ENCODE data around the gene ATRIP.
"Not testable (repeated sequence)": the region's sequence is repeated elsewhere in the genome, so short reads cannot be mapped to it uniquely, and the experiment has no call there.

The ATRIP gene

DNA sequence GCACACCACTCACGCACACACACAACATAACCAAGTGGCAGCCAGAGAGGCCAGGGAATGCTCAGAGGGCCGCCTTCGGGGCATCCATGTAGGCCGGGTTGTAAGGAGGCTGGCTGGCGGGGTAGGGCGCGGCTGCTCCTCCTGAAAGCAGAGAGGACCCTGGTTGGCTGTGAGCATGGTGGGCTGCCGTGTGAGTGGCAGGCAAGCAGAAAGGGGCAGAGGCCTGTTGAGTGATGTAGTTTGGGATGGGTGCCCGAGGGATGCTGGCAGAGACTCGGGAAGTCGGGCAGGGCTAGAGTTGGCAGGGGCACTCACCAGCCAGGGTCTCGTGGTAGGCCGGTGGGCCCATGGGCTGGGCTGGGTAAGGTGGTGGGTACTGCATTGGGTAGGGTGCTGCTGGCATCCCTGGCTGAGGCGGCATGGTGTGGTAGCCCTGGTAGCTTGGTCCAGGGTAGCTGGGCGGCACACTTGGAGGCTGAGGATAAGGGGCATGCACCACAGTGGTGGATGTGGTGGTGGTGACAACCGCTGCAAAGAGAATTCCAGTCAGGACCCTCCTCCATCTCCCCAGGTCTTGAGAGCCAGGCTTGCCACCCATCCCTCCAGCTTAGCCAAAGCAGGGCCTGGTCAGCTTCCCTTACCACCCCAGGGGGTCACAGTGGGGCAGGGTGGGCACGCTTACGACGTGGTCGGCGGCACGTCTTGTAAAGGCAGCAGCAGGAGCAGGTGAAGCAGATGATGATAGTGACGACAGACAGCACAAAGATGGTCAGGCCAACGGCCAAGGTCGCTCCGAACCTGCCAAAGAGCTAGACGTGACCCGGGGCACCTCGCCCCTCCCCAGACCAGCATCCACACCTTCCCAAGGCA, 22.7 kb downstream of the ATRIP start:
- DNase-seq (ENCODE audit: low spot score): no peak

DNA sequence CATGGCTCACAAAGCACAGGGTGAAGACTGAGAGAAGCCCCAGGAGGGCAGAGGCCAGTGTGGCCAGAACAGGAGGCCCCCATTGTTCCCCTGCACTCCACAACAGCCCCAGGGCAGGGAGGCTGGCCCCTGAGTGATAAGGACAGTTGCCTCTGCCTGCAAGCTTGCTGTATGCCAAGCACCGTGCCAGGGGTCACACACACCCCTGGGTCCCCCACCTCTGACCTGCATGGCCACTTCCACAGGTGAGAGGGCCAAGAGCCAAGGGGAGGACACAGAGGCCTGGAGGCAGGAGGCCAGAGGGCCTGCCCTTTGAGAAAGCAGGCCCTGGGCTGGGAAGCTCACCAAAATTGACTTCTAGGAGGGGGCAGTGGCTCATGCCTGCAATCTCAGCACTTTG, 23.7 kb downstream of the ATRIP start:
- no peak for DNase-seq (ENCODE audit: low spot score)

DNA sequence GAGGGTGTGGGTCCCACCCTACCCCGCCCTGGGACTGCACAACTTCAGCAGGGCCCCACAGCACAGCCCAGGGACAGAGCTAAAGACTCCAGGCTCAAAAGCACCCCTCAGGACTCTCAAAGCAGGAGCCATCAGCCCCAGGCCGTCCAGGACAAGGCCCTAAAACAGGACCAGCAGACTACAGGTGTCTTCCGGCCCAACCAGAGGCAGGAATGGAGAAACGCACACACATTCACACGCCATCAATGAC, 26.1 kb downstream of the ATRIP start:
- DNase-seq (ENCODE audit: low spot score): no peak

DNA sequence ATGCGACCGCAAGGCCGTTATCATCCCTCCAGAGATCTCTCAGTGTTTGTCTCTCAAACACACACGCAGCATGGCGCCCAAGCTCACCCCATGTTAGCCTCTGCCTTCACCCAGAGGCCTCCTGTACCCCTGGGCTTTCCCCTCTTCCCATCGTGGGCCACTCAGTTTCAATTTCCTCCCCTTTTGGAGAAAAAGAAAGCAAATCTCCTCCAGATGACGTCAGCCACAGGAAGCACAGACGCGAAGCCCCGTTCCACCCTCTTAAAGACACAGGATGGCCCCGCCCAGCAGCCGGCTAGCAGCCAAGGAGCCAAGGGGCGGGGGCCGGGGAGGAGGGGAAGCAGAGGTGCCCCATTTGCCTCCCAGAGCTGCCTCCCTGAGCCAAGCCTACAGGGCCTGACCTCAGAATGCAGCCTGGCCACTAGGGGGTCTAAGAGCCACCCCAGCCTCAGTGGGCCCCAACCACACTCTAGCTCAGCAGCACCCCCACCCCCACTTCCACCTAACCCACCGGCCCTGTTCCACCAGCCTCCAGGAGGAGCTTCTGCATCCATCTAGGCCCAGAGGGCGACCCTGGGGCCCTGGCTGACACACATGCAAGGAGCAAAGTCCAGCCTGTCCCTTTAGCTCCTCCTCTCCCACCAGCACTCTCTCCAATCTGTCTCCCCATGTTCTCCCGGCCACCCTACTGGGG, 26.5 kb downstream of the ATRIP start:
- DNase-seq (ENCODE audit: low spot score): peak; percentile 95

DNA sequence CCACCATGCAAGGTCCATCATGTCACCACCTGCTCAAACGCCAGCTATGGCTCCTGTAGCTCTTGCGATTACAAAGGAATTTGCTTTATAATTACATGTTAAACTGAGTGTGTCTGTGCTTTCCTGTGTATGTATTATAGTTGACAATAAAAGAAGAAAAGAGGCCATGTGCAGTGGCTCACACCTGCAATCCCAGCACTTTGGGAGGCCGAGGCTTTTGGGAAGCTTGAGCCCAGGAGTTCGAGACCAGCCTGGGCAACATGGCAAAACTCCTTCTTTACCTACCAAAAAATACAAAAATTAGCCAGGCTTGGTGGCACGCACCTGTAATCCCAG, 27.0 kb downstream of the ATRIP start:
- DNase-seq (ENCODE audit: low spot score): no peak

DNA sequence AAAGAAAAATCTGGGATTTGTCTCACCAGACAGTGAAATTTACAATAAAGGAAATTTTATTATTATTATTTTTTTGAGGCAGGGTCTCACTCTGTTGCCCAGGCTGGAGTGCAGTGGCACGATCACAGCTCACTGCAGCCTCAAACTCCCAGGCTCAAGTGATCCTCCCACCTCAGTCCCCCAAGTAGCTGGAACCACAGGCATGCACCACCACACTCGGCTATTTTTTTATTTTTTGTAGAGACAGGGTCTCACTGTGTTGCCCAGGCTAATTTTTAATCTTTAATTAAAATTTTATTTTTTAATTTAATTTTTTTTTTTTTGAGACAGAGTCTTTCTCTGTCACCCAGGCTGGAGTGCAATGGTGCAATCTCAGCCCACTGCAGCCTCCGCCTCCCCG, 27.5 kb downstream of the ATRIP start:
- not testable (repeated sequence) for DNase-seq (ENCODE audit: low spot score)

DNA sequence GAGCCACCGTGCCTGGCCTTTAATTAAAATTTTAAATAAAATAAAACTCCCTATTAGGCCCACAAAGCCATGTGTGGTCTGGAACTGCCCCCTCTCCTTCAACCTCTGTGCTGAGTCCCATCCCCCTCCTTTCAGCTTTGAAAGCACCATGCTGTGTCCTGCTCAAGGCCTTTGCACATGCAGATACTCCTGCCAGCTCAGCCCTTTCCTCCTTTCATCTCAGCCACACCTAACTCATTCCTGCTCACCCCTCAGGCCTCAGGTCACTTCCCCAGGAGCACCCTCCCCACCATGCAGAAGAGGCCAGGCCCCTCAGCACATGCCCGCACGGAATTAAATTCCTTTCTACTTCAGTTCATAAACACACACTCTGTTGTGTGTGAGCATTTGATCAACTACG, 28.1 kb downstream of the ATRIP start:
- DNase-seq (ENCODE audit: low spot score): no peak

DNA sequence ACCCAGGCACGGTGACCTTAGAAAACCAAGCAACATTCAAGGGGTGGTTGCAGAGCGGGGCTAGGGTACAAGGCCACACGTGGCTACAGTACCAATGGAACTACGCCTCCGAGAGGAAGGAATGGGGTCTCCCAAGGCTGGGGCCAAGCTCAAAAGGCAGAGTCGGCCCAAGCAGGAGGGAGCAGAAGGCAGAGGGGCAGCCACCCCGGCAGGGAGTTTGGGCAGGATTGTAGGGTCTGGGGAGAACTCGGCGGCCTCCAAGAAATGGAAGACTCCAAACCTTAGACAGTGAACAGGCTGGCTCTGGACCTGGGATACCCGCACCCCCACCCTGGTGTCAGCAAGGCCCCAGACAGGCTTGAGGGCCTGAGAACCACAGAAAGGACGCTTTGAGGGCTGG, 28.7 kb downstream of the ATRIP start:
- DNase-seq (ENCODE audit: low spot score): no peak

DNA sequence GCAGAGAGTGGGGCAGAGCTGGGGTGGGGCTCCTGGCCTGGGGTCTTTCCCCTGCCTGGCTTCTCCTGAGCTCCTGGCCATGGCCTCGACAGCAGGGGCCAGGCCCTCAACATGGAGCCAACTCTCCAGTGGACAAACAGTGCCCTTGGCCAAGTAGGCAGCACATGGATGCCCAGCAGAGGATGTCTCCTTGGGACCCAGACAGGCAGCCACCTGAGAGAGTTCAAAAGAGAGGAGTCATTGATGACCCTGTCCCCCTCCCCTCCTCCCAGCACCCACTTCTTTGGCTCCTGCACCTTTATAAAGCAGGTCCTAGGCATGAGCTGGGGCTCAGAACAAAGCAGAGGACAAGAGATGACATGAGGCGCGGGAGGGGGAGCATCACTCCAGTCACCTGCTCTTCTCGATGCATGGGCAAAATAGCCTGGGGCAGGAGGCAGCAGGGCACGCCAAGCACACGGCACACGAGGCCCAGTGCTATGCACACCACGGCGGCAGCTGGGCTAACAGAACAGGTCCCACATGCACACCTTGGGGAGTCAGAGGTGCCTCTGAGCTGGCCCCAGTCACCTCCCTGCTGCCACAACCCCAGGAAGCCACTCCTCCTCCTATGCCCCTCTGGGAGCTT, 30.0 kb downstream of the ATRIP start:
- no peak for DNase-seq (ENCODE audit: low spot score)

DNA sequence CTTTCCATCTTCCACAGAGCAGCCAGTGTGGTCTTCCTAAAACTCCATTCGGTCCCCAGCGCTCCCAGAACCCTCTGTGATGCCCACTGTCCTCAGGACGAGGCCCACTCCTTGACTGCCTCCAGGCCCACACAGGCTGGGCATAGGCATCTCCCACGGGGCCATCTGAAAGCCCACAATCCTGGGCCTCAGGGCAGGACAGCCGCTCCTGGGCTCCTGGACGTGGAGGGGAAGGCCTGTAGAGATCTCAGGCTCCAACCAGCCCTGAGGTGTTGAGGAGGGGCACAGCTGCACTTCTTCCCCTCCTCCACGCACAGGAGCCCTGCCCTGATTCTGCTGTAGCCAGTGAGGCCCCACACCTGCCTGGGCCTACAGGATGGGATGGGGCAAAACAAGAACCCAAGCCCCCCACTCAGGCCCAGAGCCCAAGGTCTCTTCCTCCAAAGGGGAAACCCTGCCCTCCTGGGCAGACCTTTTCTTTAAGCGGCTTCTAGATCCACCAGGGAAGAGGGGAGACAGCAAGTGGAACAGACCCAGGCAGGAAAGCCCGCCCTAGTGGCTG, 31.5 kb downstream of the ATRIP start:
- no peak for DNase-seq (ENCODE audit: low spot score)

DNA sequence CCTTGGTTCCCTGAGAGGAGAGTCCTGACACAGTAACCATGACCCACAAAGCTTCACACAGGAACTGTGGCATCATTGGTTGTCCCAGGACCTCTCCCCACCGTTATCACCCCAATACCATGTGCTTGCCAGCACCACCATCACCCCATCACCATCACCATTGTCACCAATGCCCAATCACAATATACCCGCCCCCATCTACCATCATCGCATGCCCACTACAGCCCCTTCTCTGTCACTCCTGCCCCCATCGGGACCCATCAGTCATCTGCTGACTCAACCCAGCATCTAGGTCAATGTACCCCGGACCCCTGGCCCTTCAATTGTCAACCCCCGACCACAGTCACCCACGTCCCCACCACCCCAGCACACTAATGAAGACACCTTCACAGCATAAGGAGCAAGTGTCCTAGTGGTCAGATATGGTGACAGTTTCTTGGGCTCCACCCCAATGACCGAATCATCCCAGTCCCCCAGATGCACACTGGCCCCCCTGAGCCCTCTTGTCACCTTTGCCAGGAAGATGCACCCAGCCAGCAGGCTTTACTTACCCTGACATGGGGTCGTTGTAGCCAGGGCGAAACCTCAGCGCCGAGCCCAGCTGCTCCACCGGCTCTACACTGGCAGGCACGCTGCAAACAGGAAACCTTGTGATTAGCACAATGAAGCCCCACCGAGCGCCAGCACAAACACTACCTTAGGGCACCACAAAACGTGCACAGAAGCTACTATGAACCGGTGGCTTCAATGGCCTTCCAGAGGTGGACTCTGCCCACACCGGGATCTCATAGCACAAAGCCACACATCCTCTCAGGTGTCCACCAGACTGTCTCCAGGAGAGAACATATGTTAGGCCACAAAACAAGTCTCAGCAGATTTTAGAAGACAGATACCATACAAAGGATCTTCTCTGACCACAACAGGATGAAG, 32.4 kb downstream of the ATRIP start:
- DNase-seq (ENCODE audit: low spot score): peak; percentile 68

DNA sequence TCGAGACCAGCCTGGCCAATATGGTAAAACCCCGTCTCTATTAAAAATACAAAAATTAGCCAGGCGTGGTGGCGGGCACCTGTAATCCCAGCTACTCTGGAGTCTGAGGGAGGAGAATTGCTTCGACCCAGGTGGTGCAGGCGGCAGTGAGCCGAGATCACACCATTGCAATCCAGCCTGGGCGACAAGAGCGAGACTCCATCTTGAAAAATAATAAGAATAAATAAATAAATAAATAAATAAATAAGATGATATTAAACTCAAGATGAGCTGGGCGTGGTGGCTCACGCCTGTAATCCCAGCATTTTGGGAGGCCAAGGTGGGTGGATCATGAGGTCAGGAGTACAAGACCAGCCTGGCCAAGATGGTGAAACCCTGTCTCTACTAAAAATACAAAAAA, 34.4 kb downstream of the ATRIP start:
- not testable (repeated sequence) for DNase-seq (ENCODE audit: low spot score)

DNA sequence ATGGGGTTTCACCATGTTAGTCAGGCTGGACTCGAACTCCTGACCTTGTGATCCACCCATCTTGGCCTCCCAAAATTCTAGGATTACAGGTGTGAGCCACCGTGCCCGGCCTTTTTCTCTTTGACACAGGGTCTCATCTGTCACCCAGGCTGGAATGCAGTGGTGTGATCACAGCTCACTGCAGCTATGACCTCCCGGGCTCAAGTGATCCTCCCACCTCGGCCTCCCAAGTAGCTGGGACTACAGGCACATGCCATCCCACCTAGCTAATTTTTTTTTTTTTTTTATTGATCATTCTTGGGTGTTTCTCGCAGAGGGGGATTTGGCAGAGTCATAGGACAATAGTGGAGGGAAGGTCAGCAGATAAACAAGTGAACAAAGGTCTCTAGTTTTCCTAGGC, 36.3 kb downstream of the ATRIP start:
- not testable (repeated sequence) for DNase-seq (ENCODE audit: low spot score)

DNA sequence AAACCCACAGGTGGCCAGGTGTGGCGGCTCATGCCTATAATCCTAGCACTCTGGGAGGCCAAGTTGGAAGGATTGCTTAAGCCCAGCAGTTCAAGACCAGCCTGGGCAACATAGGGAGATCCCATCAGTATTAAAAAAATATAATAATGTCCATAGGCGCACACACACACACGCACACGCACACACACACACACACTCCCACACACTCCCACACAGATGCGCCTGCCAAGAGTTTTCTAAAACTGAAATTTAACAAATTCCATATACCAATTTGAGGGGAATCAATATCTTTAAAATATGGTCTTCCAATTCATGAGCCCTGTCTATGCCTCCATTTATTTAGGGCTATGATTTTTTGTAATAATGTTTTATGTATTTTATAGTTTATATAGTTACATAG, 40.4 kb downstream of the ATRIP start:
- DNase-seq (ENCODE audit: low spot score): no peak

DNA sequence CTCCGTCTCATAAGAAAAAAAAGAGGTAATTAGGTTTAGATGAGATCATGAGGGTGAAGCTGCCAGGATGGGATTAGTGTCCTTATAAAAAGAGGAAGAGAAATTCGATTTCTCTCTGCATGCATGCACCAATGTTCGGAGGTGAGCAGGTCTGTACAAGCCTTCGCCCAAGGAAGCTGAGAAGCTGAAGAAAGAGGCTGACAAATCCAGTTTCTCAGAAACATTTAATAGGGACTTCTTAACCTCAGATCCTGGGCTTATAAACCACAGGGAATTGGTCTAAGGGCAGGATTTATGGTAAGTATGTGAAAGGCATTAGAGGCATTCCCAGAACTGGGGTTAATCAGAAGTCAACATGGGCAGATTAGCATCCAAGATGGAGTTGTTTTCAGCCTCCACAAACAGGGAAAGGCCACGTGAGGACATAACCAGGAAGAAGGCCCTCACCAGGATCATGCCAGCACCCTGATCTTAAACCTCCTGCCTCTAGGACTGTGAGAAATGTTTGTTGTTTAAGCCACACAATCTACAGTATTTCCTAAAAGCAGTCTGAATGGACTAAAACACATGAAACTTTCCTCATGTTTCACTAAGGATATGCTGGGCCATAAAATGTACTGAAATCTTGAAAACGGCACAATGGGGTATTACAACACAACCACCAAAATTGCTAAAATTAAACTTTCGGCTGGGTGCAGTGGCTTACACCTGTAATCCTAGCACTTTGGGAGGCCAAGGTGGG, 46.1 kb downstream of the ATRIP start:
- no peak for DNase-seq (ENCODE audit: low spot score)

DNA sequence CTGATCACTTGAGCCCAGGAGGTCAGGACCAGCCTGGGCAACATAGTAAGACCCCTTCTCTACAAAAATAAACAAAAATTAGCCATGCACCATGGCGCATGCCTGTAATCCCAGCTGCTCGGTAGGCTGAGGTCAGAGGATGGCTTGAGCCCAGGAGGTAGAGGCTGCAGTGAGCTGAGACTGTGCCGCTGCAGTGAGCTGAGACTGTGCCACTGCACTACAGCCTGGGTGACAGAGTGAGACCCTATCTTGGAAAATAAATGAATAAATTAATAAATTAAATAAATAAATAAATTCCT, 46.6 kb downstream of the ATRIP start:
- no peak for DNase-seq (ENCODE audit: low spot score)

DNA sequence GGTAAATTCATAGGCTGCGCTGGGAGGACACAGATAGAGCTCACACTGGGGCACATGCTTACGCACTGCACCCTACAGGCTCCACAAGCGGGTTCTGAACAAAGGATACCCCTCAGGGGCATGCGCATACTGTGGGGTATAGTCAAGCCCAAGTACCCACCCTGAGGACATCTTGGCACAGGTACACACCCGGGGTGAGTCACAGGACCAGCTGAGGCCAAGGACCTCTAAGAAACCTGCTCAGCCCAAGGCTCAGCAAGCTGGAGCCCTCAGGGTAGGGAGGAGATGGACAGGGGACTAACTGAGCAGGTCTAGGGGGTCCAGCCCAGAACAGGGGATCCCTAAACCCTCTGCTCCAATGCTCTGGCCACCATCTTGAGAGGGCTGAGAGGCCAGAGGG, 54.1 kb downstream of the ATRIP start:
- DNase-seq (ENCODE audit: low spot score): no peak

DNA sequence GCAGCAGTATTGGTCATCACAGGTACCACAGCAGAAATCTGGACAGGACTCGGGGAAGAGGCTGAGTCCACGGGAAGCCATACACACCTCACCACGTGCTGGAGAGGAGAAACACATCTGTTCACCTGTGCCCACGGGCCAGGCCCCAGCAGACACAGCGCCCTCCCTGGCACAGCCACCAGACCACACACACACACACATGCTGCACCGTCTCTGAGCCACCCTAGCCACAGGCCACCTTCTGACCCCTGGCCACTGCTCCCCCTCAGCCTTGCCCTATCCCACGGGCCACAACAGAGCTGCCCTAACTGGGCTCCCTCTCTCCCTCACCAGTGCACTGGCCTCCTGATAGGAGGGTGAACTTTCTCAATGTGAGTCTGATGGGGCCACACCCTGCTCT, 54.7 kb downstream of the ATRIP start:
- no peak for DNase-seq (ENCODE audit: low spot score)

DNA sequence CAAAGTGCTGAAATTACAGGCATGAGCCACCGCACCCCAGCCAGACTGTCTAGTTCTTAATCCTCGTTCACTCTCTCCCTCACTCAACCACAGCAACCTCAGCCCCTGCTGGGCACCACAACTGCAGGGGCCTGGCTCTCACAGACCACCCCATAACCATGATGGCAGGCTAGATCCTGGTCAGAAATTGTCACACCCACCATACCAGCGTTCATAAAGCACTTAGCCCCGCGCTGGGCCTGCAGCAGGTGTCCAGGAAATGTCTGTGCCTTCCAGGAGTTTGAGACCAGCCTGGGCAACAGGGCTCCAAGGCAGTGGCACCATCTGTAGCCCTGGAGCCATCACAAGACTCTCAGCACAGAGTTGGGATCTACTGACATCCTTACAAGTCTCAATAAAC, 55.6 kb downstream of the ATRIP start:
- DNase-seq (ENCODE audit: low spot score): no peak

DNA sequence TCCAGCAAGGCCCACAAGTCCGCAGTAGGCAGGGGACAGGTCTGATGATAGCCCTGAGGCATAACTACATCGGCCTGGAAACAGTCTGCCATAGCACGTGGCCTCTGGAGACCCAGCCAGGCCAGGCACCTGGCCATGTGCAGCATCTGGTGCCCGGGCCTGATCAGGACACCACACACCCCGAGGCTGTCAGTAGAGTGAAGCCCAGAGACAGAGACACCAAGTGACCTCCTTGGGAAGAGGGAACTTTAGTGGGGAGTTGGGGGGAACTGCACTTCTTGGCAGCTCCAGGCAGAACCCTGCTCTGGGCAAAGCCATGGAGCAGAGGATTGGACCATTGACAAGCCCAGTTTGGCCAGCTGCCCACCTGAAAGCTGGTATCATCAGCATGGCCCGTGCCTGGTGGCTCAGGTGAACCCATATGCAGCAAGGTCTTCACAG, 56.2 kb downstream of the ATRIP start:
- no peak for DNase-seq (ENCODE audit: low spot score)

DNA sequence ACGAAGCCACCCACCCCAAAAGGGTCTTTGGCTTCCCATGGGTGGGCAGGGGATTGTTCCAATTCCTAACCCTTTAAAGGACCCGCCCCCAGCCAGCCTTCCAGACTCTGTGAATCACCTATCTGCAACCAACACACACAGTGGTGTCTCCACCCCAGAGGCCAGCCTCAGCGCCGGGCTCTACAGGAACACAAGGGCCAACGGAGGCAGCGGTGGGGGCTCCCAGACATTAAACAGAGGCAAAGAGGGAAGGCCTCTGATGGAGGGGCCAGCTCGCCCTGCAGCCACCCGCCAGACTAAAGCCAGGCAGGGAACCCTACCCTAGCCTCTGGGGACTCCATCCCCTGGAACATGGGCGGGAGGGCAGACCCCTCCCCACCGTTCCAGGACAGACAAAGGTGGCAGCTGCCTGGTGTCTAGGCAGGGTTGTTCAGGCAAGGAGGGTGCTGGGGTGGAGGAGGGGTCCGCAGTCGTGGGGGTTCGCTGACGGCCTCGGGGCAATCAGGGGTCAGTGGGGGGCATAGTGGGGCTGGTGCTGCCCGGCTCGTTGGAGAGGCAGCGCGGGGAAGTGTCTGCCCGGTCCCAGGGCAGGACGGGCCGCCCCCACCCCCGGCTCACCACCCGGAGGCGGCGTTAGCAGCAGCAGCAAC, 57.0 kb downstream of the ATRIP start:
- no peak for DNase-seq (ENCODE audit: low spot score)

All from CD4-positive, alpha-beta T cell treated with Interleukin-6 at 100 ng/mL for 8 hours (primary cell).